Activated CD8-positive, alpha-beta memory T cell treated with anti-CD3 and anti-CD28 coated beads, Interleukin-2, amount 50 U/mL, for 4 hours (primary cell): ENCODE data around the gene EEFSEC.

Experiments
- DNase-seq: peaks from one replicate; pipeline ENCODE4 v3.0.0-alpha.2; 2020

The EEFSEC gene

GRCh38 chr3:128456776-128457715 lies 303.8 kb downstream of the EEFSEC start:
- DNase-seq = no peak

- no peak for DNase-seq
These were observed 304.7 kb downstream of the EEFSEC start for GRCh38 chr3:128457937-128458336.
